Transverse colon (tissue), 4 donors: ENCODE measurements around the gene CACNA1E. TPM values are rescaled to one million over a fixed set of nuclear protein-coding genes. Genes with fewer than 3 reads are reported as not detected.
A peak's percentile ranks its signal among the peaks of the same experiment; 100 is the strongest.

Experiments used
- DNase-seq: peaks from one replicate; pipeline ENCODE4 v3.0.0-alpha.2; 2019
- H3K27ac ChIP-seq, 4 donors: fragments of 200-600 bp; sonication (generic); 2 replicates each; pipeline ENCODE4 v1.5.1; 2016 to 2018; ENCODE audit warnings: inconsistent platforms in 4 of 4
- H3K27me3 ChIP-seq: fragments of 200-600 bp; sonication (generic); 2 replicates; pipeline ENCODE4 v1.5.1; 2017; ENCODE audit warnings: inconsistent platforms
- H3K36me3 ChIP-seq, 4 donors: fragments of 200-600 bp; sonication (generic); 2 replicates each; pipeline ENCODE4 v1.5.1; 2017 to 2019; ENCODE audit warnings: inconsistent platforms in 4 of 4
- H3K4me1 ChIP-seq, 4 donors: fragments of 200-600 bp; sonication (generic); 2 replicates each; pipeline ENCODE4 v1.5.1; 2017 to 2020; ENCODE audit warnings: inconsistent platforms in 4 of 4
- H3K4me3 ChIP-seq, 4 donors: fragments of 200-600 bp; sonication (generic); 1 replicate in 1 of 4; 2 replicates in 3 of 4; pipeline versions ENCODE4 v1.5.1 to v1.6.1; 2017 to 2019; ENCODE audit warnings: inconsistent platforms in 4 of 4
- H3K9me3 ChIP-seq, 2 donors: fragments of 200-600 bp; sonication (generic); 2 replicates each; pipeline ENCODE4 v1.5.1; 2017 to 2019; ENCODE audit warnings: inconsistent platforms in 2 of 2
- EP300 ChIP-seq: sonication (generic); formaldehyde crosslinking; IDR thresholded peaks from one replicate; pipeline ENCODE4 v1.6.1; 2017; ENCODE audit warnings: antibody characterized with exemption, low read depth
- POLR2A ChIP-seq: fragments of 450-650 bp; IDR thresholded peaks from one replicate; pipeline ENCODE4 v1.6.1; 2016; ENCODE audit warnings: antibody characterized with exemption, mild to moderate bottlenecking, moderate library complexity
- POLR2AphosphoS5 ChIP-seq, 3 donors: sonication (generic); formaldehyde crosslinking; IDR thresholded peaks; one replicate each; pipeline ENCODE4 v1.6.1; 2016; ENCODE audit warnings: antibody characterized with exemption in 3 of 3
- WGBS, 2 donors: methylation state at CpG; one replicate each; pipeline ENCODE4 v1.1.5; 2018; ENCODE audit warnings: low coverage in 1 of 2; 5-methylcytosine and 5-hydroxymethylcytosine counted together
- in situ Hi-C, 4 donors: fragments of 200-750 bp; cut with MboI; loops; one replicate each; pipeline versions ENCODE4 v1.15.0 to v1.15.1; 2017; ENCODE audit warnings: low sequenced_read_pairs in 3 of 4, low pct_ligation_motif_present in 1 of 4, low pct_unique_long_range_greater_than_20kb in 1 of 4
- intact Hi-C: fragments of 100-400 bp; cut with DNase I; formaldehyde crosslinking; loops from one replicate; pipeline ENCODE4 v1.15.1; 2023; ENCODE audit warnings: low total_unique reads
- total RNA-seq, 4 donors: library from RNA; depleted of rRNA; stranded (reverse); fragments of >200 nt; gene quantifications; one replicate each; pipeline ENCODE4 v1.1.0, GENCODE V29; 2016
- TF ChIP-seq, protein P1 (sequence below), 5 experiments: fragments of 200-600 bp in 3 of 5; fragments of 450-650 bp in 2 of 5; sonication (generic) in 3 of 5; IDR thresholded peaks; 1 replicate in 2 of 5; 2 replicates in 3 of 5; pipeline ENCODE4 v1.5.1; 2016 to 2017; ENCODE audit warnings: antibody characterized with exemption in 5 of 5, inconsistent platforms in 3 of 5, mild to moderate bottlenecking in 2 of 5, moderate library complexity in 1 of 5

Gene CACNA1E
- total RNA-seq, 4 donors from 2014 or later, result under 0.01 to 0.16 (median 0.14) TPM; not detected in 1

DNA sequence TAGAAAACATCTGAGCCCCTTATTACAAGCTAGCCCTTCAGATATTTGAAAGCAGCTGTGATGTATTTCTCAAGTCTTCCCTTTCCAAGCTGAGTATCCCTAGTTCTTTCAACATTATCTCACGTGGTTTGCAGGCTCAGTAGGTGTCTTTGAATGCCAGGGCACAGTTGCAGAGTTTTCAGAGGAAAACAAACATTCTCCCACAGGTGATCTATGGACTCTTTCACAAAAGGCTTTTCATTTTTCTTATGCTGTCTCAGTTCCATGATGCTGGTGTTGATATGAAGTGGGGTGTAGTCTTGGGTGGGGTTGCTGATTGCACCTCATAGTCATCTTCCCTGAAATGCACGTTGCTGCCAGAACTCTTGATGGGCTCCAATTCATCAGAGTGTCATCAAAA is 17.3 kb downstream of the CACNA1E start:
- H3K4me1 ChIP-seq, result no peaks in the 10 kb centered on the region
- TF ChIP-seq POLR2A (no peak), POLR2AphosphoS5 (IDR thresholded peaks at IDR 0.05) (no peak), EP300 (no peak)
- TF ChIP-seq, protein P1, sequence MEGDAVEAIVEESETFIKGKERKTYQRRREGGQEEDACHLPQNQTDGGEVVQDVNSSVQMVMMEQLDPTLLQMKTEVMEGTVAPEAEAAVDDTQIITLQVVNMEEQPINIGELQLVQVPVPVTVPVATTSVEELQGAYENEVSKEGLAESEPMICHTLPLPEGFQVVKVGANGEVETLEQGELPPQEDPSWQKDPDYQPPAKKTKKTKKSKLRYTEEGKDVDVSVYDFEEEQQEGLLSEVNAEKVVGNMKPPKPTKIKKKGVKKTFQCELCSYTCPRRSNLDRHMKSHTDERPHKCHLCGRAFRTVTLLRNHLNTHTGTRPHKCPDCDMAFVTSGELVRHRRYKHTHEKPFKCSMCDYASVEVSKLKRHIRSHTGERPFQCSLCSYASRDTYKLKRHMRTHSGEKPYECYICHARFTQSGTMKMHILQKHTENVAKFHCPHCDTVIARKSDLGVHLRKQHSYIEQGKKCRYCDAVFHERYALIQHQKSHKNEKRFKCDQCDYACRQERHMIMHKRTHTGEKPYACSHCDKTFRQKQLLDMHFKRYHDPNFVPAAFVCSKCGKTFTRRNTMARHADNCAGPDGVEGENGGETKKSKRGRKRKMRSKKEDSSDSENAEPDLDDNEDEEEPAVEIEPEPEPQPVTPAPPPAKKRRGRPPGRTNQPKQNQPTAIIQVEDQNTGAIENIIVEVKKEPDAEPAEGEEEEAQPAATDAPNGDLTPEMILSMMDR (IDR thresholded peaks at IDR 0.05), result no peak
- H3K36me3 ChIP-seq, result no peaks in the 10 kb centered on the region
- H3K4me3 ChIP-seq, result no peak overlapping the region
- H3K27me3 ChIP-seq, result no peaks in the 10 kb centered on the region
- H3K27ac ChIP-seq, result no peak overlapping the region
- intact Hi-C loops (no loop called here), in situ Hi-C loops (no loop called here)
- no peaks in the 10 kb centered on the region for H3K9me3 ChIP-seq
- no peak for DNase-seq
- WGBS, 2 donors, result 33 to 40% methylated on average over 1 to 2 of the region's 2 CpGs

DNA sequence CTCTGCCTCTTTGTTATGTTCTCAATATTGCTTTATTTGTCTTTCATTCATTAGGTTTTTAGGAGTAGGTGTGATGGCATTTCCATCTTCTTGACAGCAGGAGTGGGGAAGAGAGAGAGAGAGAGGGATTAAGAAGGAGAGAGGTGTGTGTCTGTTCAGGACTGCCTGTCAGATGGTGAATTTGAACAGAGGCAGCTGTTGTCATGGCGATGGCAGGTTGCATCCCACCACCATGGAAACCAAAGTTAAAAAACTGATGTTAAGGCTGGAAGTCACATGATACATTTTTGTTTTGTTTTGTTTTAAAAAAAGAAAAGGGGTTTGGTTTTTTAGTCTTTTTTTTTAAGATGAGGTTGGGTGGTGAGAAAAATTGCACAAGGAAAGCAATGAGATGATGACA is 18.3 kb downstream of the CACNA1E start:
- Histone ChIP-seq H3K4me3 (no peak overlapping the region), H3K36me3 (no peaks in the 10 kb centered on the region), H3K9me3 (no peaks in the 10 kb centered on the region), H3K27ac (no peak overlapping the region), H3K27me3 (no peaks in the 10 kb centered on the region), H3K4me1 (no peaks in the 10 kb centered on the region)
- DNase-seq, result no peak
- in situ Hi-C loops (no loop called here), intact Hi-C loops (no loop called here)
- whole genome bisulfite sequencing, 2 donors, result 80 to 92% methylated on average over 1 of the region's 1 CpG
- TF ChIP-seq EP300 (no peak), POLR2A (no peak), POLR2AphosphoS5 (IDR thresholded peaks at IDR 0.05) (no peak)
- TF ChIP-seq, protein P1 (IDR thresholded peaks at IDR 0.05), result no peak

DNA sequence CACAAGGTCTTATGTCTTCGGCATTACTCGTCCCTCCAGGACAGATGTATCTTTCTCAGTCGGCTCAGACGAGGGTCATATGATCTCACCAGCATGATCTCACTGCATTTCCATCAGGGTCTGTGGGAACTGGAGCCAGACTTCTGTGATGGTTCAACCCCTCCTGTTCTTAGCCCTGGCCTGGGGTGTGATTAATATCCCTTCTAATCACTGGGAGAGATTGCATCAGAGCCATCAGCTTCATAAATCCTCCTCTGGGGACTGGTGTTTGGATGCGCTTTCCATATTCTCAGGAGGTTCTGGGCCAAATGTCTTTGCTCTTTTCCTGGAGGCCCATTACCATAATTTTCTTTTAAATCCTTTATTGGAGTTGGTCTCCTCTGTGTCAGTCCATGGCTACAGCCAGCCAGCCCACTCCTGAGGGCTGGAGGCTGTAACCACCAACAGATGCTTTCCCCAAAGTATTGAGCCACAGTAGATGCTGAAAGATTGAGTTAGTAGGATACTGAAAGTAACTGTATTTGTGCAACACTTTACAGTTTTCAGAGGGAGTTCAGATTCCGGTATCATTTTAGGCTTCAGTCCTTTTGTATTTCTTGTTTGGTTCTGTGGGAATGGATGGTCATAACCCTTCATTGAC is 20.0 kb downstream of the CACNA1E start:
- DNase-seq, result no peak
- Histone ChIP-seq H3K4me1 (no peaks in the 10 kb centered on the region), H3K36me3 (no peaks in the 10 kb centered on the region), H3K4me3 (no peak overlapping the region), H3K9me3 (no peaks in the 10 kb centered on the region), H3K27ac (peak overlapping the region in 1 of 4 donors; percentile 37), H3K27me3 (no peaks in the 10 kb centered on the region)
- 67 to 82% methylated on average over 2 to 6 of the region's 6 CpGs for WGBS, 2 donors
- in situ Hi-C loops (no loop called here), intact Hi-C loops (no loop called here)
- TF ChIP-seq POLR2A (no peak), POLR2AphosphoS5 (IDR thresholded peaks at IDR 0.05) (no peak), EP300 (no peak)
- TF ChIP-seq, protein P1 (IDR thresholded peaks at IDR 0.05), result no peak

DNA sequence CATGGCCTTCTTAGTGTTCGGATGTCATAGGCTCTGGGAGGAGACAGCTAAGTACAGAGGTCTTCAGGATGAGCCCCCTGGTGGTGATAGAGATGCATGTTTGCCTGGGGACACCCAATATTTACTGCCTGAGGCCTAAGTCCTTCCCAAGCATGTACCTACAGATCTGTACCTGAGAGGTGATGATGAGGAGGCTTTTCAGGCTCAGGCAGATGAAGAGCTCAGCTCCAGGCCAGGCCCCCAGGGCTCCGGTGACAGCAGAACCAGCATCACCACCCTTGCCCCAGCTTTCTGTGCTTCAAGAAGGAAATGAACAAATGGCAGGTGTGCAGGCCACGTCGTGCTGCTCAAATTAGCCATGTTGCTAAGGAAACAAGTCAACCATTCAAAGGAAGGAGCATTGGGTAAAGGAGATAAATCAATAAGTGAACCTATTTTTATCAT is 21.1 kb downstream of the CACNA1E start:
- WGBS, 2 donors, result 71% methylated on average over 4 of the region's 4 CpGs; no CpG with 5 or more reads in 1 of the 2 donors
- in situ Hi-C loops (no loop called here), intact Hi-C loops (no loop called here)
- no peak overlapping the region for H3K27ac ChIP-seq
- no peak overlapping the region for H3K4me3 ChIP-seq
- no peak for TF ChIP-seq POLR2AphosphoS5 (IDR thresholded peaks at IDR 0.05)
- TF ChIP-seq, protein P1 (IDR thresholded peaks at IDR 0.05), result peak in 1 of 5 experiments; percentile 8
- TF ChIP-seq EP300, result no peak
- H3K4me1 ChIP-seq, result no peaks in the 10 kb centered on the region
- H3K9me3 ChIP-seq, result no peaks in the 10 kb centered on the region
- no peaks in the 10 kb centered on the region for H3K36me3 ChIP-seq
- H3K27me3 ChIP-seq, result no peaks in the 10 kb centered on the region
- no peak for DNase-seq
